OCI-M2 (cell line): ENCODE data around the gene EDEM3.

ENCODE experiments used
- DNase-seq: peaks from one replicate; lab custom pipeline; 2025; ENCODE audit not compliant: unreplicated experiment; lab: John Stamatoyannopoulos, UW

EDEM3 gene

GRCh38 chr1:184644771-184645170, 109.9 kb downstream of the EDEM3 start:
- DNase-seq: no peak

- DNase-seq: no peak
These were observed 111.0 kb downstream of the EDEM3 start for GRCh38 chr1:184643661-184644060.

GRCh38 chr1:184641894-184642293, 112.8 kb downstream of the EDEM3 start:
- no peak for DNase-seq

DNA sequence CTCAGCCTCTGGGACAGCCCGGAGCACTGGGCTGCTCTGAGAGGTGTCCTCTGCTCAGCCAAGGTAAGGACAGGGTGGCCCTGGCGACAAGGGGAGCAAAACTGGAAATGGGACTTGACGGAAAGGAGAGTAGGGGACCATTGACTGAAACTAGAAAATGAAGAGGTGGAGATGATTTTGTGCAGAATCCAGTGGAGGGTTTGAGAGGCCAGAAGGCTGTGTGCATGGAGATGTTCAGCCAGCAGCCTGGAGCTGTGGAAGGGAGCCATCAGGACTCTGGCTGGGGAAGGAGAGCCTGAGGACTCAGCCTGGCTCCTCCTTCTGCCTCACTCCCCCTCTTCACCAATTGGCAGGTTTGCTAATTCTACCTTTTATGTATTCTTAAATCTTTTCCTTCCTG, 114.2 kb downstream of the EDEM3 start:
- no peak for DNase-seq
